ENCODE measurements around the gene GUCY1A2. TPM values are rescaled to one million over a fixed set of nuclear protein-coding genes. Genes with fewer than 3 reads are reported as not detected.

The GUCY1A2 gene
- total RNA-seq, 1 experiment from 2014 or later = 0.55 TPM

DNA sequence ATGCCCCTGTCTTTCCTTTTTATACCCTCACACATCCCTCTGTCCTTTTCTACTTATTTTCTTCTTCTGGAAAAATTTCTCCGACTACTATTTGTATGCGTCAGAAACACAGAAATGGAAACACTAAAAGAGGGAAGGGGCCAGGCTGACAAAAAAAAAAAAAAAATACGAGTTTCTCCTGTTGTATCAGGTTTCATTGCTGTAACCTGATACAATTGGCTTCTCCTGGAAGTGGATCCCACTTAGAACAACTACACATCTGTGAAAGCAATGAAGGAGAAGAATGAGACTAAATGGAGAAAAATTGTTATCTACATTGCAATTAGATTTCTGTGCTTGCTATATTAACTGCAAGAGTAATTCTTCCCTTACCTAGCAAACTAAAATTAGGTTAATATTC is 393.9 kb downstream of the GUCY1A2 start:
- Histone ChIP-seq H2BK120ac (ENCODE audit: low read depth, low read length, poor library complexity, severe bottlenecking) (no peak overlapping the region), H4K20me1 (ENCODE audit: control insufficient read depth, insufficient read depth, insufficient read length) (no peaks in the 10 kb centered on the region), H2AFZ (ENCODE audit: low read length) (no peak overlapping the region), H3K79me1 (ENCODE audit: insufficient read depth, low read depth, low read length, poor library complexity, severe bottlenecking) (no peaks in the 10 kb centered on the region), H3K27ac (ENCODE audit: insufficient read length, low read depth, low read length) (no peak overlapping the region), H4K5ac (ENCODE audit: insufficient read length, low read depth, low read length) (no peak overlapping the region), H3K18ac (ENCODE audit: insufficient read length, low read depth, low read length) (no peak overlapping the region), H3K79me2 (ENCODE audit: insufficient read depth, low read length) (no peaks in the 10 kb centered on the region), H2AK5ac (ENCODE audit: insufficient read length, low read length) (no peak overlapping the region), H4K91ac (ENCODE audit: insufficient read length, low read depth, low read length) (no peak overlapping the region), H3K9me3 (ENCODE audit: control insufficient read depth, low read depth, low read length) (no peaks in the 10 kb centered on the region), H2BK15ac (ENCODE audit: low read depth, low read length) (no peak overlapping the region), H2BK20ac (ENCODE audit: low read depth, low read length, poor library complexity, severe bottlenecking) (no peak overlapping the region), H3K4me2 (ENCODE audit: insufficient read depth, insufficient read length, low read length) (no peak overlapping the region), H3K23me2 (ENCODE audit: insufficient read length, low read depth, low read length, poor library complexity, severe bottlenecking) (no peaks in the 10 kb centered on the region), H3K23ac (ENCODE audit: insufficient read length, low read depth, low read length) (no peak overlapping the region), H3K9ac (ENCODE audit: extremely low read depth, insufficient read length, low read length) (no peak overlapping the region), H3K4ac (ENCODE audit: low read depth, low read length) (no peak overlapping the region), H3K56ac (ENCODE audit: insufficient read length, low read depth, low read length) (no peak overlapping the region), H3K27me3 (ENCODE audit: insufficient read depth, low read length) (no peaks in the 10 kb centered on the region), H2BK12ac (ENCODE audit: insufficient read length, low read depth, low read length) (no peak overlapping the region), H3T11ph (ENCODE audit: low read length) (no peak overlapping the region), H3K4me1 (ENCODE audit: insufficient read depth, low read length) (no peaks in the 10 kb centered on the region), H3K14ac (ENCODE audit: insufficient read depth, low read length) (no peak overlapping the region), H2BK5ac (ENCODE audit: insufficient read length, low read length) (no peak overlapping the region), H4K8ac (replicated peaks; ENCODE audit: insufficient read length, low read depth, low read length) (no peak overlapping the region)
- Mint-ChIP-seq H3K9me3 (peaks cover 8 to 9% of the 10 kb centered on the region in 2 experiments), H3K4me1 (no peaks in the 10 kb centered on the region), H3K4me3 (no peak overlapping the region), H3K36me3 (ENCODE audit: insufficient read depth in 1 of 3, low read depth in 3 of 3) (peaks cover 0 to 14% (median 8%) of the 10 kb centered on the region in 3 experiments; a peak in 5 of 7 replicates), H3K27ac (no peak overlapping the region), H3K27me3 (ENCODE audit: low read depth) (no peaks in the 10 kb centered on the region)
- no peak for DNase-seq
- WGBS (ENCODE audit: extremely low coverage, insufficient read length, low lambda C conversion rate) = no CpG with 5 or more reads among the region's 3 CpGs
- TF ChIP-seq, protein P1, sequence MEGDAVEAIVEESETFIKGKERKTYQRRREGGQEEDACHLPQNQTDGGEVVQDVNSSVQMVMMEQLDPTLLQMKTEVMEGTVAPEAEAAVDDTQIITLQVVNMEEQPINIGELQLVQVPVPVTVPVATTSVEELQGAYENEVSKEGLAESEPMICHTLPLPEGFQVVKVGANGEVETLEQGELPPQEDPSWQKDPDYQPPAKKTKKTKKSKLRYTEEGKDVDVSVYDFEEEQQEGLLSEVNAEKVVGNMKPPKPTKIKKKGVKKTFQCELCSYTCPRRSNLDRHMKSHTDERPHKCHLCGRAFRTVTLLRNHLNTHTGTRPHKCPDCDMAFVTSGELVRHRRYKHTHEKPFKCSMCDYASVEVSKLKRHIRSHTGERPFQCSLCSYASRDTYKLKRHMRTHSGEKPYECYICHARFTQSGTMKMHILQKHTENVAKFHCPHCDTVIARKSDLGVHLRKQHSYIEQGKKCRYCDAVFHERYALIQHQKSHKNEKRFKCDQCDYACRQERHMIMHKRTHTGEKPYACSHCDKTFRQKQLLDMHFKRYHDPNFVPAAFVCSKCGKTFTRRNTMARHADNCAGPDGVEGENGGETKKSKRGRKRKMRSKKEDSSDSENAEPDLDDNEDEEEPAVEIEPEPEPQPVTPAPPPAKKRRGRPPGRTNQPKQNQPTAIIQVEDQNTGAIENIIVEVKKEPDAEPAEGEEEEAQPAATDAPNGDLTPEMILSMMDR (conservative IDR thresholded peaks at IDR 0.05) = no peak

All from H9 (cell line).